Measurements from ENCODE around the gene PPP1R14C. TPM values are rescaled to one million over a fixed set of nuclear protein-coding genes. Genes with fewer than 3 reads are reported as not detected.

The PPP1R14C gene, protein sequence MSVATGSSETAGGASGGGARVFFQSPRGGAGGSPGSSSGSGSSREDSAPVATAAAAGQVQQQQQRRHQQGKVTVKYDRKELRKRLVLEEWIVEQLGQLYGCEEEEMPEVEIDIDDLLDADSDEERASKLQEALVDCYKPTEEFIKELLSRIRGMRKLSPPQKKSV
- total RNA-seq: not detected

DNA sequence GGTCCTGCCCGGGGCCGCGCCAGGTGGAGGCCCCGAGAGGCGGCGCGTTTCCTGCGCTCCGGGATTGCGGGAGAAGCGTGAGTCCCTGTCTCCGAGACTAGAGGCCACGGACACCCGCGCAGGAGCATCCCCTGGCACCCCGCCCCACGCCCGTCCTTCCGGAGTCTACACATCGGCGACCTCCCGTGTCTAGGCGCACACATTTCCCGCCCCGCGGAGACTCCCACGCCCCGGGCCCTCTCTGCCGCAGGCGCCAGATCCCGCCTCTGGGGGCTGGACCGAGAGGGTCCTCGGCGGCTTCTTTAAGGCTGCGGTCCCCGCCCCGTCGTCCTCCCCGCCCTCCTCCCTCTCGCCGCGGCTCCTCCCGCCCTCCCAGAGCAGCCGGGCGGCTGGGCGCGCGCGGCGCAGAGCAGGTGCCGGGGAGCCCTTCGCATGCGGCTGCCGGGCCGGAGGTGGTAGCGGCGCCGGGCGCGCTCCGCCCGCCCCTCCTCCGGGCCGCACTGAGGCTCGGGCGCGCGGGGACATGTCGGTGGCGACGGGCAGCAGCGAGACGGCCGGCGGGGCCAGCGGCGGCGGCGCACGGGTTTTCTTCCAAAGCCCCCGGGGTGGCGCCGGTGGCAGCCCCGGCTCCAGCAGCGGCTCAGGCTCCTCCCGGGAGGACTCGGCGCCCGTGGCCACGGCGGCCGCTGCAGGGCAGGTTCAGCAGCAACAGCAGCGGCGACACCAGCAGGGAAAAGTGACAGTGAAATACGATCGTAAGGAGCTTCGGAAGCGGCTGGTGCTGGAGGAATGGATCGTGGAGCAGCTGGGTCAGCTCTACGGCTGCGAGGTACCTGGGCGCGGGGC is at the start of gene PPP1R14C:
Gene PPP1R14C (plus strand): TSS at position 375 of the 846 bp plus-strand sequence. CDS start 149 bp downstream, at position 524.
- peak; percentile 25 for DNase-seq
- POLR2A ChIA-PET: no interaction called here
- peak within 1 kb of the TSS; percentile 38 for H3K4me3 Mint-ChIP-seq
- peaks cover 72% of the 10 kb centered on the region for H3K27me3 Mint-ChIP-seq (ENCODE audit: low read depth)
- H3K36me3 Mint-ChIP-seq (ENCODE audit: low read depth): no peaks in the 10 kb centered on the region
- H3K27ac Mint-ChIP-seq: no peak within 1 kb of the TSS
- peak; percentile 74 for ATAC-seq
- CTCF ChIA-PET: no interaction called here
- no peaks in the 10 kb centered on the region for H3K9me3 Mint-ChIP-seq (ENCODE audit: insufficient read depth)
- peaks cover 11% of the 10 kb centered on the region for H3K4me1 Mint-ChIP-seq (ENCODE audit: low read depth)

DNA sequence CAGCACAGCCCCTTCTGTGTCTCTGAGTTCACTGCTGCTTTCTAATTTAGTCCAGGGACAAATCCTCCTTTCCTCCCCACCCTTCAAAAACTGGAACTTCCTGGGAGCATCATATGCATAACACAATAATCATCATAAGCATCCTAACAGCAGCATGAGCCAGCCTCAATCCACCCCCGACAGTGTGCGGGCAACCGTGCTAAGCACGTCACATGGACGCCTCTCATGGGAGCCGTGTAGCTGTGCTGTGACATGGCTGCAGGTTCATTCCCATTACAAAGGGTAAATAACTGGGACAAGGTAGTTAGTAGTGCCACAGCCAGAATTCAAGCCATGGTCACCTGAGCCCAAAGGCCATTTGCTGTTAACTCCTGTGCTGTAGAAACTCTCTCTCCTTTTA is 49.4 kb upstream of the PPP1R14C start:
- Mint-ChIP-seq H3K36me3 (ENCODE audit: low read depth) (no peaks in the 10 kb centered on the region), H3K4me3 (no peak overlapping the region), H3K27me3 (ENCODE audit: low read depth) (peaks cover 17% of the 10 kb centered on the region), H3K27ac (no peak overlapping the region), H3K4me1 (ENCODE audit: low read depth) (peaks cover 2% of the 10 kb centered on the region), H3K9me3 (ENCODE audit: insufficient read depth) (no peaks in the 10 kb centered on the region)
- POLR2A ChIA-PET: no interaction called here
- DNase-seq (no peak), ATAC-seq (no peak)
- CTCF ChIA-PET: no interaction called here

DNA sequence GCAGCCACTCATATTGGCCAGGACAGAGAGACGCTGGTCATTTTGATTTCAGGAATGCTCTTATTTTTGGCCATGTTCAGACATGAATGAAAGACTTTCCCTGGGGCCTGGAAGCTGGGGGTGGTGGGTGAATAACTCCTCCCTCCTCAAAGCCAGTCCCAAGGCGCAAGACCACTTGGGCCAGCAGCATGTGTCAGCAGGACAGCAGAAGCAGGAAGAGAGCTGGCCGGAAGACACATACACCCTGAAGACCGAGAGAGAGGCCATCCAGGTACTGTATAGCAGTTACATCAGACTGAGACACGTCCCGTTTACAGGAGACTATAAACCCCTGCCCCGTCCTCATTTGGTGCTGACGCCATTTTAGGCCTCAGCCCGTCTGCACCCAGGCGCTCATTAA is 44.7 kb upstream of the PPP1R14C start:
- H3K4me3 Mint-ChIP-seq: no peak overlapping the region
- H3K4me1 Mint-ChIP-seq (ENCODE audit: low read depth): peaks cover 2% of the 10 kb centered on the region
- ChIA-PET POLR2A (no interaction called here), CTCF (no interaction called here)
- H3K9me3 Mint-ChIP-seq (ENCODE audit: insufficient read depth): no peaks in the 10 kb centered on the region
- H3K36me3 Mint-ChIP-seq (ENCODE audit: low read depth): no peaks in the 10 kb centered on the region
- ATAC-seq: no peak
- H3K27ac Mint-ChIP-seq: no peak overlapping the region
- H3K27me3 Mint-ChIP-seq (ENCODE audit: low read depth): peaks cover 11% of the 10 kb centered on the region
- DNase-seq: no peak

DNA sequence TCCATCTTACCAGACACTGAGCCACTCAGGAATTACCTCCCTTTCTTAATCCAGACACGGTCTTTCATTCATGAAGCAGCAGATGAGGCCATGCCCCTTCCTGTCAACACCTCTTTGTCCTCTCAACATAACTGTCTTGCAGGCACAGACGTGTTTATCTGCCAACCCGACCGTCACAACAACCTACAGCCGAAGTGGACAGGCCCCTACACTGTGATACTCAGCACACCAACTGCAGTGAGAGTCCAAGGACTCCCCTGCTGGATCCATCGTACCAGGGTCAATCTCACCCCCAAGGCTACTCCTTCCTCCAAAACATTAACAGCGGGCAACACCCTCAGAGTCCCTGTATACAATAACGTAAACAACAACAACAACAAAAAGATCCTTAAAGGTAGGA is 43.3 kb upstream of the PPP1R14C start:
- ATAC-seq (no peak), DNase-seq (no peak)
- Mint-ChIP-seq H3K36me3 (ENCODE audit: low read depth) (no peaks in the 10 kb centered on the region), H3K4me1 (ENCODE audit: low read depth) (peaks cover 2% of the 10 kb centered on the region), H3K27me3 (ENCODE audit: low read depth) (peaks cover 13% of the 10 kb centered on the region), H3K9me3 (ENCODE audit: insufficient read depth) (no peaks in the 10 kb centered on the region), H3K27ac (no peak overlapping the region), H3K4me3 (no peak overlapping the region)
- ChIA-PET POLR2A (no interaction called here), CTCF (no interaction called here)

DNA sequence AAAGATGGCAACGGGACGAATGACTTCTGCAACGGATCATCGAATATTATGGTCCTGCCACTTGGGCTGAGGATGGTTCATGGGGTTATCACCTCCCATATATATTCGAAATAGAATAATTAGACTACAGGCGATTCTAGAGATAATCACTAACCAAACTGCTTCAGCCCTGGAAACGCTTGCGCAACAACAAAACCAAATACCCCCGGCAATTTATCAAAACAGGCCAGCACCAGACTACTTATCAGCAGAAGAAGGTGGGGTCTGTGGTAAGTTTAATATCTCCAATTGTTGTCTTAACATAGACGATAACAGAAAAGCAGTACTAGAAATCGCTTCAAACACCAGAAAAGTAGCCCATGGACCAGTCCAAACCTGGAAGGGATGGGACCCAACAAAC is 42.9 kb upstream of the PPP1R14C start:
- H3K27ac Mint-ChIP-seq: no peak overlapping the region
- ChIA-PET POLR2A (no interaction called here), CTCF (no interaction called here)
- peaks cover 11% of the 10 kb centered on the region for H3K27me3 Mint-ChIP-seq (ENCODE audit: low read depth)
- H3K4me3 Mint-ChIP-seq: no peak overlapping the region
- no peak for DNase-seq
- no peaks in the 10 kb centered on the region for H3K4me1 Mint-ChIP-seq (ENCODE audit: low read depth)
- no peaks in the 10 kb centered on the region for H3K9me3 Mint-ChIP-seq (ENCODE audit: insufficient read depth)
- no peaks in the 10 kb centered on the region for H3K36me3 Mint-ChIP-seq (ENCODE audit: low read depth)
- no peak for ATAC-seq

DNA sequence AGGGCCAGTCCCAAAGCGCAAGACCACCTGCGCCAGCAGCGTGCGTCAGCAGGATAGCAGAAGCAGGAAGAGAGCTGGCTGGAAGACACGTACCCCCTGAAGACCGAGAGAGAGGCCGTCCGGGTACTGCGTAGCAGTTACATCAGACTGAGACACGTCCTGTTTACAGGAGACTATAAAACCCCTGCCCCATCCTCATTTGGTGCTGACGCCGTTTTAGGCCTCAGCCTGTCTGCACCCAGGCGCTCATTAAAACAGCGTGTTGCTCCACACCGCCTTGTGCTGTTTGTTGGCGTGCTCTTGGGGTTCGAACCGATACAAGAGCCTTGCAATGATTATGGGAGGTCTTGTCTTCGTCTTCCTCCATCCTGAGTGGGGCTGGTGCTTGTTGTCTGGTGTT is 42.1 kb upstream of the PPP1R14C start:
- ChIA-PET POLR2A (no interaction called here), CTCF (no interaction called here)
- no peak for ATAC-seq
- H3K4me1 Mint-ChIP-seq (ENCODE audit: low read depth): no peaks in the 10 kb centered on the region
- H3K4me3 Mint-ChIP-seq: no peak overlapping the region
- DNase-seq: no peak
- H3K9me3 Mint-ChIP-seq (ENCODE audit: insufficient read depth): no peaks in the 10 kb centered on the region
- no peak overlapping the region for H3K27ac Mint-ChIP-seq
- H3K36me3 Mint-ChIP-seq (ENCODE audit: low read depth): no peaks in the 10 kb centered on the region
- peaks cover 4% of the 10 kb centered on the region for H3K27me3 Mint-ChIP-seq (ENCODE audit: low read depth)

DNA sequence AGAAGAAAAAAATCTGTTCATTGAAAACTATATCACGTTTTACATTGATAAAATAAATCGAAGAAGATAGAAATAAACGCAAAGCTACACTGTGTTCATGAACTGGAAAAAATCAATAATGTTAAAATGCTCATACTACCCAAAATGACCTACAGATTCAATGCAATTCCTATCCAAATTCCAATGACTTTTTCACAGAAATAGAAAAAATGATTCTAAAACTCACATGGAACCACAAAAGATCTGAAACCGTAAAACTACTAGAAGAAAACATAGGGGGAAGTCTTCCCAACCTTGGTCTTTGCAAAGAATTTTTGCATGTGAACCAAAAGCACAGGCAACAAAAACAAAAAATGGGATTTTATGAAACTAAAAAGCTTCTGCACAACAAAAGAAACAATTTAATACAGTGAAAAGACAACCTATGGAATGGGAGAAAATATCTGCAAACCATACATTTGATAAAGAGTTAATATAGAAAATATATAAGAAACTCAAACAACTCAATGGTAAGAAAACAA is 40.0 kb upstream of the PPP1R14C start:
- H3K9me3 Mint-ChIP-seq (ENCODE audit: insufficient read depth): no peaks in the 10 kb centered on the region
- no peak for DNase-seq
- CTCF ChIA-PET: interaction anchor here (1.0 kb wide), 1 partner anchor 316 kb away, joined by 4 read pairs; no protein-coding TSS in a partner anchor

DNA sequence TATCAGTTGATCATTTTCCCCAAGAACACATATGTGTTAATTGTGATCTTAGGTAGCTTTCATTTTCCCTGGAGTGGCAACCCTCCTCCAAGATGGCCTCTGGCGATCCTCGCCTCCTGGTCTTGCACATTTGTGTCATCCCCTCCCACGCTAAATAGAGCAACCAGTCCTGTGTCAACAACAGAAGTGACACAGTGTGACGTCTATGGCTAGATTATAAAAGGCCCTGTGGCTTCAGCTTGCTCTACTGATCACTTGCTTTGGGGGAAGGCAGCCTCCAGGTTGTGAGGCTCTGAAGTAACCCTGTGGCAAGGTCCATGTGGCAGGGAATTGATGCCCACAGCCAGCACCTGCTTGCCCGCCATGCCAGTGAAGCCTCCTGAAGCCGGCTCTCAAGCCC is 30.6 kb upstream of the PPP1R14C start:
- Mint-ChIP-seq H3K9me3 (ENCODE audit: insufficient read depth) (no peaks in the 10 kb centered on the region), H3K4me3 (no peak overlapping the region), H3K27me3 (ENCODE audit: low read depth) (peaks cover 4% of the 10 kb centered on the region), H3K4me1 (ENCODE audit: low read depth) (no peaks in the 10 kb centered on the region), H3K27ac (no peak overlapping the region), H3K36me3 (ENCODE audit: low read depth) (no peaks in the 10 kb centered on the region)
- POLR2A ChIA-PET: interaction anchor here (0.6 kb wide), 1 partner anchor 104 kb away, joined by 4 read pairs; no protein-coding TSS in a partner anchor
- CTCF ChIA-PET: no interaction called here
- DNase-seq (no peak), ATAC-seq (no peak)

More for the DNA sequence above, 40.0 kb upstream of the PPP1R14C start:
- Mint-ChIP-seq H3K27me3 (ENCODE audit: low read depth) (peaks cover 3% of the 10 kb centered on the region), H3K4me1 (ENCODE audit: low read depth) (no peaks in the 10 kb centered on the region), H3K27ac (no peak overlapping the region), H3K36me3 (ENCODE audit: low read depth) (no peaks in the 10 kb centered on the region), H3K4me3 (no peak overlapping the region)
- ATAC-seq: no peak
- POLR2A ChIA-PET: no interaction called here

DNA sequence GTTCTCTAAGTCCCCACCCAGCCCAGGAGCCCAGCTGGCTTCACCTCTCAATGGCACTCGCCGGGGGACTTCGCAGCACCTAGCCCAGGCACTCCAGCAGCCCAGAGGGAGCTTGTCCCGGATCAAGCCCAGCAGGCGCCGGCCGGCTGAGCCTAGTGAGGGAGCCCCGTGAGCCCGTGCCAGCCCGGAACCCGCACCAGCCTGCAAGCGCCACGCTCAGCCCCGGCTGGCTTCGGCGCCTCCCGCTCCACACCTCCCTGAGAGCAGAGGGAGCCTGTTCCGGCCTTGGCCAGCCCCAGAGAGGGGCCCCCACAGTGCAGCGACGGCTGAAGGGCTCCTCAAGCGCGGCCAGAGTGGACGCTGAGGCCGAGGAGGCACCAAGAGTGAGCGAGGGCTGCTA is 27.1 kb upstream of the PPP1R14C start:
- Mint-ChIP-seq H3K27ac (no peak overlapping the region), H3K36me3 (ENCODE audit: low read depth) (no peaks in the 10 kb centered on the region), H3K9me3 (ENCODE audit: insufficient read depth) (no peaks in the 10 kb centered on the region), H3K4me3 (no peak overlapping the region), H3K4me1 (ENCODE audit: low read depth) (peaks cover 9% of the 10 kb centered on the region), H3K27me3 (ENCODE audit: low read depth) (peaks cover 19% of the 10 kb centered on the region)
- ATAC-seq (no peak), DNase-seq (no peak)
- POLR2A ChIA-PET: no interaction called here
- CTCF ChIA-PET: no interaction called here

DNA sequence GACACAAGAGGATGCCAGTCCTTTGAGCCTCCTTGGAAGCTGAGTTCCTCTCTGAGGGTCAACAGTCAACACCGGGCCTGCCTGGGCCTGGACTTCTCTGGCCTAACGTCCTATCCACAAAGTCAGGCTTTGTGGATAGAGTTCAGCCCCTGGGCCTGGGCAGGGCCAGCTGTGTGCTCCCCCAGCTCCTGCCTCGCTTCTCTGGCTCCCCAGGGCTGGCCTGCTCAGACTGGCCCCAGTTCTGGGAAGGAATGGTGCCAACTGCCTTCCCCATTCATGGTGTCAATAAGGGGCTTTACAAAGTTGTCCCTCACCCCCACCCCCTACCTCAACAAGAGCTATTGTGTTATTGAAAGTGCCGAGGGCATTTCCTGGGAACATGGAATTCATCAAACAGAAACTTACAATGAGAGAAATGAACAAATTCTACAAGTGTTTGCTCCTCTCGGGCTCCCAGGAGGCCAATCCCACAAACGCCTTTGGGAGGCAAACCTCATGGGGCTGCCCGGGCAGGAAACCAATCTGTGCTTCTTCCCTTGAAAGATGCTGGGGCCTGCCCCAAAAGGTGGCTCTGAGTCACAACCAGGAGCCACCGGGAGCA is 26.5 kb upstream of the PPP1R14C start:
- H3K9me3 Mint-ChIP-seq (ENCODE audit: insufficient read depth): no peaks in the 10 kb centered on the region
- no peaks in the 10 kb centered on the region for H3K36me3 Mint-ChIP-seq (ENCODE audit: low read depth)
- ChIA-PET CTCF (no interaction called here), POLR2A (no interaction called here)
- peaks cover 17% of the 10 kb centered on the region for H3K27me3 Mint-ChIP-seq (ENCODE audit: low read depth)
- ATAC-seq (no peak), DNase-seq (no peak)
- no peak overlapping the region for H3K4me3 Mint-ChIP-seq
- H3K4me1 Mint-ChIP-seq (ENCODE audit: low read depth): peaks cover 9% of the 10 kb centered on the region
- H3K27ac Mint-ChIP-seq: no peak overlapping the region

DNA sequence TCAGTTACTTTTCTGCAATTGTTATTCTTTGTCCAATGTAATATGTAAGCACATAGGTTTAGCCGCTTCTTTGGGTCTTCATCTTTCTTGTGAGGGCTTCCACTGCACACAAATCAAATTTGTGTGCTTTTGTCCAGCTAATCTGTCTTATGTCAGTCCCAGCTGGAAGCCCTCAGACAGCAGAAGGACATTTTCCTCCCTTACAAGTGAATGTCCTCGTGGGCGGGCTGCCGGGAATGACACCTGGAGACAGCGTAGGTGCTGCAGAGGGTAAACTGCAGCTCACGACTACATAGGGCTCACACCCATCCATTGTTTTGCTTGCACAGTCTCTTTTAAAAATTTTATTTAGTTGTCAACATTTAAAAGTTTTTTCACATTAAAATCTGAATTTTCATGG is 24.6 kb upstream of the PPP1R14C start:
- no peak overlapping the region for H3K4me3 Mint-ChIP-seq
- H3K36me3 Mint-ChIP-seq (ENCODE audit: low read depth): no peaks in the 10 kb centered on the region
- no peaks in the 10 kb centered on the region for H3K9me3 Mint-ChIP-seq (ENCODE audit: insufficient read depth)
- no peak for ATAC-seq
- DNase-seq: no peak
- H3K4me1 Mint-ChIP-seq (ENCODE audit: low read depth): peaks cover 9% of the 10 kb centered on the region
- peaks cover 20% of the 10 kb centered on the region for H3K27me3 Mint-ChIP-seq (ENCODE audit: low read depth)
- H3K27ac Mint-ChIP-seq: no peak overlapping the region
- ChIA-PET POLR2A (no interaction called here), CTCF (interaction anchor here (1.5 kb wide), 1 partner anchor 47 kb away, joined by 3 read pairs; no protein-coding TSS in a partner anchor)

DNA sequence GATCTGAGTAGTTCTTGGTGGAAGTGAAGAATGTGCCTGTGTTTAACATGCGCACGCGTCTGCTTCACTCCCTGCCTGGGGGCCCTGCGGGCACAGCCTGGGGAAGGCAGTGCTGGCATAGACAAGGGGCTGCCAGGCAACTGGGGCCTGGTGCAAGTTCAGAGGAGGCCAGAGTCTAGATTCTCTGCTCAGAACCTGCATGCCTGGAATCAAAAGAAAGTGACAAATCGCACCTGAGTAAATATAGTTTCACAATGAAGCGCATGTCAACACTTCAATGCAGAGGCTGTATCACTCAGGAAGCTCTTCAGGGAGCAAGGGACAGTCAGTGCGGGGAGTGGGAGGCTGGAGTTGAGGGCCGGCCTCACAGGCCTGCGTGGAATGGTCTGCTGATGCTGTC is 24.2 kb upstream of the PPP1R14C start:
- ChIA-PET CTCF (interaction anchor here (1.3 to 1.5 kb wide), 2 partner anchors 38 to 48 kb away, joined by 3 to 5 read pairs; no protein-coding TSS in a partner anchor), POLR2A (no interaction called here)
- DNase-seq (no peak), ATAC-seq (no peak)
- Mint-ChIP-seq H3K4me1 (ENCODE audit: low read depth) (peaks cover 12% of the 10 kb centered on the region), H3K36me3 (ENCODE audit: low read depth) (no peaks in the 10 kb centered on the region), H3K27ac (no peak overlapping the region), H3K4me3 (no peak overlapping the region), H3K27me3 (ENCODE audit: low read depth) (peaks cover 22% of the 10 kb centered on the region), H3K9me3 (ENCODE audit: insufficient read depth) (no peaks in the 10 kb centered on the region)
